Lung (tissue), 12 donors: ENCODE results near the gene DET1. TPM values are rescaled to one million over a fixed set of nuclear protein-coding genes. Genes with fewer than 3 reads are reported as not detected.
"Not testable (repeated sequence)": the region's sequence is repeated elsewhere in the genome, so short reads cannot be mapped to it uniquely, and the experiment has no call there.

Experiments used
- ATAC-seq: fragments of 200-7000 bp; cut with Tn5 transposase; one replicate; pipeline ENCODE4 v1.9.1; 2020; ENCODE audit warnings: moderate number of reproducible peaks; ENCODE audit not compliant: insufficient read depth, low FRiP score
- DNase-seq, 3 donors: peaks; one replicate each; pipeline ENCODE4 v3.0.0-alpha.2; 2013 to 2017
- H3K27ac ChIP-seq, 2 donors: one replicate each; pipeline ENCODE4 v1.5.1; 2013; ENCODE audit warnings: mild to moderate bottlenecking in 2 of 2, moderate library complexity in 2 of 2, control low read depth in 1 of 2, inconsistent platforms in 1 of 2, low read depth in 1 of 2, low read length in 1 of 2
- H3K27me3 ChIP-seq, 3 donors: one replicate each; pipeline ENCODE4 v1.5.1; 2013; ENCODE audit warnings: low read length in 2 of 3; ENCODE audit not compliant: control insufficient read depth in 3 of 3, insufficient read depth in 3 of 3
- H3K36me3 ChIP-seq, 4 donors: one replicate each; pipeline ENCODE4 v1.5.1; 2013; ENCODE audit warnings: low read length in 4 of 4, mild to moderate bottlenecking in 1 of 4, moderate library complexity in 1 of 4; ENCODE audit not compliant: control insufficient read depth in 4 of 4, insufficient read depth in 4 of 4
- H3K4me1 ChIP-seq, 5 donors: one replicate each; pipeline ENCODE4 v1.5.1; 2013; ENCODE audit warnings: low read length in 5 of 5, mild to moderate bottlenecking in 2 of 5, moderate library complexity in 1 of 5; ENCODE audit not compliant: control insufficient read depth in 5 of 5, insufficient read depth in 5 of 5
- H3K4me3 ChIP-seq: one replicate; pipeline ENCODE4 v1.5.1; 2013; ENCODE audit warnings: mild to moderate bottlenecking, control low read depth, moderate library complexity
- H3K9ac ChIP-seq, 2 donors: one replicate each; pipeline ENCODE4 v1.5.1; 2013; ENCODE audit warnings: low read length in 2 of 2, control low read depth in 1 of 2; ENCODE audit not compliant: insufficient read depth in 1 of 2
- H3K9me3 ChIP-seq, 4 donors: one replicate each; pipeline ENCODE4 v1.5.1; 2013; ENCODE audit warnings: low read length in 3 of 4, mild to moderate bottlenecking in 1 of 4, moderate library complexity in 1 of 4; ENCODE audit not compliant: control insufficient read depth in 4 of 4, insufficient read depth in 3 of 4
- whole genome bisulfite sequencing, 2 donors: extraction: QIAGEN DNeasy Blood & Tissue Kit; methylation state at CpG; one replicate each; pipeline ENCODE4 v1.1.7; 2013; 5-methylcytosine and 5-hydroxymethylcytosine counted together
- polyA plus RNA-seq, 2 donors: library from polyadenylated mRNA; stranded (reverse); fragments of 200-250 nt; gene quantifications; one replicate each; pipeline ENCODE4 v1.2.1, GENCODE V29; 2013
- total RNA-seq, 2 donors: library from RNA; depleted of rRNA in 1 of 2; stranded (reverse); fragments of >200 nt in 1 of 2; gene quantifications; one replicate each; pipeline ENCODE4 v1.2.1, GENCODE V29; 2014 to 2021
- TF ChIP-seq, protein P1 (sequence below): IDR thresholded peaks from 2 replicates; pipeline ENCODE4 v1.5.1; 2012; ENCODE audit warnings: mild to moderate bottlenecking; ENCODE audit errors: control extremely low read depth, extremely low read depth
- donor health status: control.
- donor health status: control.
- donor health status: Bipolar disorder and iron deficiency.
- donor health status: healthy.
- donor health status: DM: yes; HTN: yes; CAD: no.

Gene DET1
- total and polyA plus RNA-seq, 4 donors, result 2.9 to 13.7 (median 4.4) TPM

DNA sequence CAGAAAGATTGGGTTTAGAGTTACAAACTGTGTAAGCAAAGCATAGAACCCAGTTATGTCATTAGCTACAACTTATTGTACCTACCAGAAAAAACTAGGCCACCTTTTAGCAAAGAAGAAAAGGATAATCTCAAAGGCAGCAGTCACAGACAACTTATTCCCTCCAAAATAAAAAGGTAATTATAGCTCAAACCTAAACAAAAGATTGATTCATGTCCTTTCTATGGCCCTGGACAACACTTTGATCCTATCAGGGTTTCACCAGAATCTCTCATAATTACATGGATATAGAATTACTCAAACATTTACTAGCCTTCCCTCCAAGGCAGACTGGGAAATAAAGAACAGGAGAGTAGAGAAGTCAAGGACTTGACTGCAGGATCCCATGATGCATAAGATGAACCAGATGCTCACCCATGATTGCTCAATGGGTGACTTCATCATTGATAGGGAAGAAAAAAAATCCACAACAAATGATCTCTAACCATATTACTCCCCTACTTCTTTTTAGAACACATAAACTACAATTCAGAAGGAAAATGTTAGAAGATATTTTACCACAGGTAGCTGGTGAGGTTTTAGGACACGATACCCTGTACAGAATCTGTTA lies 17.4 kb downstream of the DET1 start:
- Histone ChIP-seq H3K9me3 (no peaks in the 10 kb centered on the region), H3K4me1 (peaks cover 0 to 10% (median 0%) of the 10 kb centered on the region in 5 donors), H3K36me3 (peaks cover 14 to 41% (median 31%) of the 10 kb centered on the region in 4 donors), H3K27ac (no peak overlapping the region), H3K9ac (no peak overlapping the region), H3K4me3 (no peak overlapping the region), H3K27me3 (no peaks in the 10 kb centered on the region)
- WGBS, 2 donors, result 97 to 98% methylated on average over 1 of the region's 1 CpG
- ATAC-seq (no peak), DNase-seq (no peak)
- TF ChIP-seq, protein P1, sequence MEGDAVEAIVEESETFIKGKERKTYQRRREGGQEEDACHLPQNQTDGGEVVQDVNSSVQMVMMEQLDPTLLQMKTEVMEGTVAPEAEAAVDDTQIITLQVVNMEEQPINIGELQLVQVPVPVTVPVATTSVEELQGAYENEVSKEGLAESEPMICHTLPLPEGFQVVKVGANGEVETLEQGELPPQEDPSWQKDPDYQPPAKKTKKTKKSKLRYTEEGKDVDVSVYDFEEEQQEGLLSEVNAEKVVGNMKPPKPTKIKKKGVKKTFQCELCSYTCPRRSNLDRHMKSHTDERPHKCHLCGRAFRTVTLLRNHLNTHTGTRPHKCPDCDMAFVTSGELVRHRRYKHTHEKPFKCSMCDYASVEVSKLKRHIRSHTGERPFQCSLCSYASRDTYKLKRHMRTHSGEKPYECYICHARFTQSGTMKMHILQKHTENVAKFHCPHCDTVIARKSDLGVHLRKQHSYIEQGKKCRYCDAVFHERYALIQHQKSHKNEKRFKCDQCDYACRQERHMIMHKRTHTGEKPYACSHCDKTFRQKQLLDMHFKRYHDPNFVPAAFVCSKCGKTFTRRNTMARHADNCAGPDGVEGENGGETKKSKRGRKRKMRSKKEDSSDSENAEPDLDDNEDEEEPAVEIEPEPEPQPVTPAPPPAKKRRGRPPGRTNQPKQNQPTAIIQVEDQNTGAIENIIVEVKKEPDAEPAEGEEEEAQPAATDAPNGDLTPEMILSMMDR, result no peak

DNA sequence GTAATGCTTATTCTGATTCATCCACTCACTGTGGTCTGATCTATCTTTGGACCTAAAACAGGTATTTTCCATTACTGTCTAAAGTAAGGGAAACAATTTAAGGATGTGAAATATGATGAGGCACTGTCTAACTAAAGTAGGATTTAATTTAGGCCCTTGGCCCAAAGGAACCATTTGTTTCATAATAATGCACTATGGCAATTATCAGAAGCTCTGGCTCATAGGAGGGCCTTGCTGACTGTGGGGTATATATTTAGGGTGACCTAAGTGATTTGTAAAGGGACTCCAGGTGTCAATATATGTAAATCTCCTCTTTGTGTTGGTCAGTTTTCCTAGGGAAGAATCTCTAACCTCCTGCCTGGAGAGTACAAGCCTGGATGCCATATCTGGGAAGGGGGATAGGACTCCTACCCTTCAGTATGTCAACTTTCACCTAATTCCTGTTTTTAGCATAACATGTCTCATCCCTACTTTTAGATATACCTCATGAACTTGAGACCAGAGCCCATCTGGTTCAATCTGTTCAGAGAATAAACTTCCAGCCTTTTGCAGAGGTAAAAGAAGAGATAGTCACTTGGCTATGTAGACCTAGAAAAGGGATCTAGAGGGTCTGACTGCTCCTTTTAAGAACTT lies 20.1 kb downstream of the DET1 start:
- Histone ChIP-seq H3K4me1 (peaks cover 0 to 10% (median 0%) of the 10 kb centered on the region in 5 donors), H3K4me3 (no peak overlapping the region), H3K36me3 (peaks cover 13 to 39% (median 29%) of the 10 kb centered on the region in 4 donors), H3K9me3 (no peaks in the 10 kb centered on the region), H3K9ac (no peak overlapping the region), H3K27ac (peak overlapping the region in 1 of 2 donors; percentile 33), H3K27me3 (no peaks in the 10 kb centered on the region)
- DNase-seq, result no peak
- TF ChIP-seq, protein P1, result no peak
- no peak for ATAC-seq

DNA sequence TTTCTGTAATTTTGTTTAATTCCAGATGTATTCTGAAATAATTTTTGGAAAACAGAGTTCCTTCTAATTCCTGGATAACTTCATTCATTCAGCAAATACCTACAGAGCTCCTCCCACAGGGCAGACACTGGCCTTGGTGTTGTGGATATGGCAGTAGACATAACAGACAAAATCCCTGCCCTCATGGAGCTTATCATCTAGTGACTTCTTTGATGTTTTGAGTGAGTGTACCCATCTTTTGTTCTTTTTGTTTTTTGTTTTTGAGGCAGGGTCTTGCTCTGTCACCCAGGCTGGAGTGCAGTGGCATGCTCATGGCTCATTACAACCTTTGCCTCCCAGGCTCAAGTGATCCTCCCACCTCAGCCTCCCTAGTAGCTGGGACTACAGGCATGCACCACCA lies 21.1 kb downstream of the DET1 start:
- Histone ChIP-seq H3K4me3 (no peak overlapping the region), H3K4me1 (peaks cover 0 to 10% (median 0%) of the 10 kb centered on the region in 5 donors), H3K27me3 (no peaks in the 10 kb centered on the region), H3K27ac (no peak overlapping the region), H3K9me3 (no peaks in the 10 kb centered on the region), H3K9ac (no peak overlapping the region), H3K36me3 (peaks cover 4 to 34% (median 23%) of the 10 kb centered on the region in 4 donors)
- DNase-seq (no peak), ATAC-seq (no peak)
- TF ChIP-seq, protein P1, result no peak

DNA sequence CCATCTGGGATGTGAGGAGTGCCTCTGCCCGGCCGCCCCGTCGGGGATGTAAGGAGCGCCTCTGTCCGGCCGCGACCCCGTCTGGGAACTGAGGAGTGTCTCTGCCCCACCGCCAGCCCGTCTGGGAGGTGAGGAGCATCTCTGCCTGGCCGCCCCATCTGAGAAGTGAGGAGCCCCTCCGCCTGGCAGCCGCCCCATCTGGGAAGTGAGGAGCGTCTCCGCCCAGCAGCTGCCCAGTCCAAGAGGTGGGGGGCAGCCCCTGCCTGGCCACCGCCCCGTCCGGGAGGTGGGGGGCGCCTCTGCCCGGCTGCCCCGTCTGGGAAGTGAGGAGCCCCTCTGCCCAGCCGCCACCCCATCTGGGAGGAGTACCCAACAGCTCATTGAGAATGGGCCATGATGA lies 22.4 kb downstream of the DET1 start:
- H3K9me3 ChIP-seq, H3K27ac ChIP-seq, H3K27me3 ChIP-seq, DNase-seq, ATAC-seq, H3K4me3 ChIP-seq, H3K4me1 ChIP-seq, H3K9ac ChIP-seq: not testable (repeated sequence)
- H3K36me3 ChIP-seq, result peaks cover 4 to 22% (median 12%) of the 10 kb centered on the region in 4 donors
- WGBS, 2 donors, result 96% methylated on average over 22 to 23 of the region's 23 CpGs
